Epithelial cell of proximal tubule (primary cell): ENCODE data around the gene TM9SF2. TPM values are rescaled to one million over a fixed set of nuclear protein-coding genes. Genes with fewer than 3 reads are reported as not detected.
A peak's percentile ranks its signal among the peaks of the same experiment; 100 is the strongest.
"Not testable (repeated sequence)": the region's sequence is repeated elsewhere in the genome, so short reads cannot be mapped to it uniquely, and the experiment has no call there.

Source experiments
- DNase-seq: peaks from one replicate; pipeline ENCODE4 v3.0.0-alpha.2; 2011; ENCODE audit warnings: low read depth
- H3K4me3 ChIP-seq: 2 replicates; pipeline ENCODE4 v1.5.1; 2011; ENCODE audit warnings: low read depth, mild to moderate bottlenecking, low read length
- total RNA-seq: library from RNA; depleted of rRNA; stranded (reverse); fragments of >200 nt; gene quantifications from 2 replicates; pipeline ENCODE4 v1.2.3, GENCODE V29; 2015
- TF ChIP-seq, protein P1 (sequence below): conservative IDR thresholded peaks from 2 replicates; pipeline ENCODE4 v1.5.1; 2012; ENCODE audit warnings: low read depth, mild to moderate bottlenecking, low read length

Gene TM9SF2
- total RNA-seq, 1 donor from 2014 or later, result 114 TPM

DNA sequence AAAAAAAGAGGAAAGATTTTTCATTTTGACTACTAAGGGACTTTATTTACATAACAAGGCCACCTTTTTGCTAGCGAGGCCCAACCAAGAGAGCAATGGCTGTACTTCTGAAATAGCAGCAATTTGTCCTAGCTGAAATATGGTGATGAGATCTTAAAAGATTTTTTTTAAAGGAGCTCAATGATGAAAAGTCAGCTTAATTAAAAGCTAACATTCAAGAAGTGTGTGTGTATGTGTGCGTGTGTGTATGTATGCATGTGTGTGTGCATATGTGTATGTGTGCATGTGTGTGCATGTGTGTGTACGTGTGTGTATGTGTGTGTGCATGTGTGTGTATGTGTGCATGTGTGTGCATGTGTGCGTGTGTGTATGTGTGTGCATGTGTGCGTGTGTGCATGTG lies 24.6 kb upstream of the TM9SF2 start:
- no peak for DNase-seq
- no peak overlapping the region for H3K4me3 ChIP-seq
- TF ChIP-seq, protein P1, sequence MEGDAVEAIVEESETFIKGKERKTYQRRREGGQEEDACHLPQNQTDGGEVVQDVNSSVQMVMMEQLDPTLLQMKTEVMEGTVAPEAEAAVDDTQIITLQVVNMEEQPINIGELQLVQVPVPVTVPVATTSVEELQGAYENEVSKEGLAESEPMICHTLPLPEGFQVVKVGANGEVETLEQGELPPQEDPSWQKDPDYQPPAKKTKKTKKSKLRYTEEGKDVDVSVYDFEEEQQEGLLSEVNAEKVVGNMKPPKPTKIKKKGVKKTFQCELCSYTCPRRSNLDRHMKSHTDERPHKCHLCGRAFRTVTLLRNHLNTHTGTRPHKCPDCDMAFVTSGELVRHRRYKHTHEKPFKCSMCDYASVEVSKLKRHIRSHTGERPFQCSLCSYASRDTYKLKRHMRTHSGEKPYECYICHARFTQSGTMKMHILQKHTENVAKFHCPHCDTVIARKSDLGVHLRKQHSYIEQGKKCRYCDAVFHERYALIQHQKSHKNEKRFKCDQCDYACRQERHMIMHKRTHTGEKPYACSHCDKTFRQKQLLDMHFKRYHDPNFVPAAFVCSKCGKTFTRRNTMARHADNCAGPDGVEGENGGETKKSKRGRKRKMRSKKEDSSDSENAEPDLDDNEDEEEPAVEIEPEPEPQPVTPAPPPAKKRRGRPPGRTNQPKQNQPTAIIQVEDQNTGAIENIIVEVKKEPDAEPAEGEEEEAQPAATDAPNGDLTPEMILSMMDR, result no peak

DNA sequence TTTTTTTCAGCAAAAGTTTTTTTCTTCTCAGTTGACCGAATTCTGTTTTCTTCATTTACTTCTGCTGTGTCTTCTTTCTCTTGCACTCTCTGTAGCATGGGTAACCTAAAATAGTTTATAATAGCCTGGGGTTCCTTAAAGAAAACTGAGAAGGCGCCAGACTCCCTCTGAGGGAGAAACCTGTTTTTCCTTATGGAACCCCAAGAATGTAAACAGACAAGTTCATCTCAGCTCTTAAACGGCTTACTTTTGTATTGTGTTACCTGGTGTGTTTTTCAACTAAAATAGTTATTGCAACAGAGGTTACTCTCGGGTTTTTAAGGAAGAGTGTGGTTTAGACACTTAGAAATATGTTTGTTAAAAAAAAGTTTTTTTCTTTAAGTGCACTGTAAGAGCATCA lies 23.8 kb upstream of the TM9SF2 start:
- TF ChIP-seq, protein P1, result no peak
- no peak overlapping the region for H3K4me3 ChIP-seq
- no peak for DNase-seq

DNA sequence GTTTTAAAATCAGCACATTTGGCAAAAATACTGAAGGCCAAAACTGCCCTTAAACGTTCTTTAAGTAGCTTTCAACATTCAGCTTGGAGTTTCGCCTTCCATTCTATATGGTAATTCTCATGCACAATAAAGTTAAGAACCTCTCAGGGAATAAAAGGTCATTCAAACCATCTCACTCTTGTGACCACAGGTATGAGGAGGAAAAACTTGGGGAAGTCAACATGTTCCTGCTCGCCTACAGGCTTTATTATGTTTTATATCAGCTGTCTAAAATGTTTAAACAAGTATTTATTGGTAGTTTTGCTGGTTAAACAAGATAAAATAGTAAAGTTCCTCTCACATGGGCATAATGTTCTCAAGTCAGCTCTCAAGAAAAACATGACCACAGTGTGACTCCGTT lies 19.9 kb upstream of the TM9SF2 start:
- H3K4me3 ChIP-seq, result no peak overlapping the region
- TF ChIP-seq, protein P1, result no peak
- no peak for DNase-seq

DNA sequence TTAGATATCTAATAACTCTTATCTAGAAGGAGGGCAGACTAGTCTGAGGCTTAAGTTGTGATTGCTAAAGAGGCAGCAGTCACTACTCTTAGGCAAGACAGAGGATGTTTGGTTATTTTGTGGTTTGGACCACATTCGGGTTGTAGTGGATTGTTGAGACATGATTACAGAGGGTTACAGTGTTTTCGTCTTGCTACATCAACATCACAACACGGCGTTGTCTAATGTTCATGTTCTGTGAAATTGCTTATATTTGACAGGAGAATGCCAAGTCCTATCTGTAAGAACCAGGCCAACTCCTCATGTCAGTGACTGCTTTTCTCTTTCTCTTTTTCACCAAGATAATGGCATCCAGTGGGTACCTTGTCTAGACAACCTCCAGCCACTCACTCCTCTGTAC lies 16.8 kb upstream of the TM9SF2 start:
- DNase-seq, result no peak
- no peak overlapping the region for H3K4me3 ChIP-seq
- TF ChIP-seq, protein P1, result no peak

DNA sequence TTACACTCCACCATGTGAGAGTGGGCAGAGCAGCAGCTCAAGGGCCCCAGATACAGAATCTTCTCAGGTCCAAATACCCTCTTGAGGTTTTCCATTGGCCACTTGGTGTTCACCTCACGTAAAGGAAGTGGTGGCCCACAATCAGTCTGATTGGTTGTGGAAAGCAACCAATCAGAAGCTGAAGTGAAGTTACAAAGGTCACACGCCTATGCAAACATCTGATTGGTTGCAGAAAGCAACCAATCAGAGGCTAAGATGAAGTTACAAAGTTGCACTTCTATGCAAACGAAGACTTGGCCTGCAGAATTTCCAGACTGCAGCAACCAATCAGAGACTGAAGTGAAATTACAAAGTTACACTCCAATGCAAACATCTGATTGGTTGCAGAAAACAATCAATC lies 14.3 kb upstream of the TM9SF2 start:
- H3K4me3 ChIP-seq, result no peak overlapping the region
- TF ChIP-seq, protein P1, result no peak
- DNase-seq, result no peak

DNA sequence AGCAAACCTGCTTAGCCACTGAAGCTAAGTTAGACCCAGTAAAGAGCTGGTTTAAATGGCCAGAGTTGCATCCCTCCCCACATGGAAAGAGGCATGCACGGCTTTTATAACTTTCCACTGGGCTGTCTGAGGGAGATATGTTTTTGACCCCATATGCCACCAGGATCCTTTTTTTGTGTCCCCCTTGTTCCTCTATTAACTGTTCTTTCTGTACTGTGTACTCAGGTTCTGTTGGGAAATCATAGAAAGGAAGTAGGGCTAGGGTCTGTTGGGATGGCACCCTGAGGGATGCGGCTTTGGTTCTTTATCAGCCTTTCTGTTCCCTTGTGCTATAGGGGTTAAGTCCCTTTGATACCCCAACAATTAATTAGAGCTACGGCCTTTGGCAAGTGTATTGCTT lies 12.2 kb upstream of the TM9SF2 start:
- TF ChIP-seq, protein P1, result no peak
- no peak overlapping the region for H3K4me3 ChIP-seq
- no peak for DNase-seq

DNA sequence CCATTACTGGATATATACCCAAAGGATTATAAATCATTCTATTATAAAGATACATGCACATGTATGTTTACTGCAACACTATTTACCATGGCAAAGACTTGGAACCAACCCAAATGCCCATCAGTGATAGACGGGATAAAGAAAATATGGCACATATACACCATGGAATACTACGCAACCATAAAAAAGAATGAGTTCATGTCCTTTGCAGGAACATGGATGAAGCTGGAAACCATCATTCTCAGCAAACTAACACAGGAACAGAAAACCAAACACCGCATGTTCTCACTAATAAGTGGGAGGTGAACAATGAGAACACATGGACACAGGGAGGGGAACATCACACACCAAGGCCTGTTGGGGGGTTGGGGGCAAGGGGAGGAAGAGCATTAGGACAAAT lies 9.5 kb upstream of the TM9SF2 start:
- H3K4me3 ChIP-seq, DNase-seq: not testable (repeated sequence)

DNA sequence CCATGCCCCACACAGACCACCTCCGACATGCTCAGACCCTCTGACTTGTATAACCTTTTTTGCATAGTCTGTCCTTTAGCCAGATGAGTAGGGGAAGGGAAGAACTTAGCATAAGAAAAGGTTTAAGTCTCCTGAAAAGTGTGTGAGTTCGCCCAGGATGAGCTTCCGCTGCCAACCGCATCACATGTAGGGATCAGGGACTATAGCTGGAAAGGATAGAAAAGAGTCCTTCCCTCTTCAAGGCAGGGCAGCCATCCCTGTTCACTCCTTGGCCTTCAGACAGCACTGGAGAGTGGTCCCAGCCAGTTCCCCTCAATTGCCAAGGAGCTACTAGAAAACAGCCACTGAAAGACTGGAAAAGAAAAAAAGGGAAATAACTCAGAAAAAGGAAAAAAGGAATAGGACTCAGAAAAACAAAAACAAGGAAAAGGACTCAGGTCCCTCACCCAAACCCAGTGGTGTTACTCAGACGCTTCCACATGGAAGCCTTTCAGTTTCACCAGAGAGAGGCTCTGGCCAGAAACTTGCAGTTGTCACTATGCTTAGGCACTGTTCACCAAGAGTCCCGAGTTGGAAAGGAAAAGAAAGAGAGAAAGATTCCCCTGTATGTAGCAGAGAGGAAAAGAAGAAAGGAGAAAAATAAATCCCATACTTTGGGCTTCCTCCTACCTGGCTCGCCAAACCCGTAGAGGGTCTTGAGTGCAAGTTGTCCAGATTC lies 5.6 kb upstream of the TM9SF2 start:
- peak overlapping the region; percentile 2 for H3K4me3 ChIP-seq
- no peak for DNase-seq
- TF ChIP-seq, protein P1, result no peak
